PC-3 (cell line): ENCODE measurements around the gene KIF18B.

Source experiments
- EZH2 ChIP-seq: fragments of 300-600 bp; sonication (generic); IDR thresholded peaks from one replicate; pipeline ENCODE4 v1.6.1; 2017; ENCODE audit warnings: antibody characterized with exemption, mild to moderate bottlenecking, low read length; ENCODE audit not compliant: unreplicated experiment
- EZH2phosphoT487 ChIP-seq: fragments of 300-600 bp; sonication (generic); IDR thresholded peaks from 2 replicates; pipeline ENCODE4 v1.6.1; 2018; ENCODE audit warnings: mild to moderate bottlenecking, antibody characterized with exemption, low read length, borderline replicate concordance
- TF ChIP-seq, protein P1 (sequence below): fragments of 300-600 bp; sonication (generic); conservative IDR thresholded peaks from 2 replicates; pipeline ENCODE4 v1.5.1; 2017; ENCODE audit warnings: antibody characterized with exemption, low read depth, mild to moderate bottlenecking, low read length

GRCh38 chr17:44933824-44934744 is 13.5 kb downstream of the KIF18B start:
- TF ChIP-seq, protein P1, sequence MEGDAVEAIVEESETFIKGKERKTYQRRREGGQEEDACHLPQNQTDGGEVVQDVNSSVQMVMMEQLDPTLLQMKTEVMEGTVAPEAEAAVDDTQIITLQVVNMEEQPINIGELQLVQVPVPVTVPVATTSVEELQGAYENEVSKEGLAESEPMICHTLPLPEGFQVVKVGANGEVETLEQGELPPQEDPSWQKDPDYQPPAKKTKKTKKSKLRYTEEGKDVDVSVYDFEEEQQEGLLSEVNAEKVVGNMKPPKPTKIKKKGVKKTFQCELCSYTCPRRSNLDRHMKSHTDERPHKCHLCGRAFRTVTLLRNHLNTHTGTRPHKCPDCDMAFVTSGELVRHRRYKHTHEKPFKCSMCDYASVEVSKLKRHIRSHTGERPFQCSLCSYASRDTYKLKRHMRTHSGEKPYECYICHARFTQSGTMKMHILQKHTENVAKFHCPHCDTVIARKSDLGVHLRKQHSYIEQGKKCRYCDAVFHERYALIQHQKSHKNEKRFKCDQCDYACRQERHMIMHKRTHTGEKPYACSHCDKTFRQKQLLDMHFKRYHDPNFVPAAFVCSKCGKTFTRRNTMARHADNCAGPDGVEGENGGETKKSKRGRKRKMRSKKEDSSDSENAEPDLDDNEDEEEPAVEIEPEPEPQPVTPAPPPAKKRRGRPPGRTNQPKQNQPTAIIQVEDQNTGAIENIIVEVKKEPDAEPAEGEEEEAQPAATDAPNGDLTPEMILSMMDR = no peak
- TF ChIP-seq EZH2phosphoT487 (no peak), EZH2 (no peak)
